22Rv1 (cell line): Measurements from ENCODE around the gene CDCA8.

Experiments used
- ZFX ChIP-seq: fragments of 450-650 bp; IDR thresholded peaks from 2 replicates; pipeline ENCODE4 v1.6.1; 2017; ENCODE audit warnings: antibody characterized with exemption, borderline replicate concordance
- TF ChIP-seq, protein P1 (sequence below): fragments of 450-650 bp; IDR thresholded peaks from 2 replicates; pipeline ENCODE4 v1.5.1; 2017; ENCODE audit warnings: mild to moderate bottlenecking

DNA sequence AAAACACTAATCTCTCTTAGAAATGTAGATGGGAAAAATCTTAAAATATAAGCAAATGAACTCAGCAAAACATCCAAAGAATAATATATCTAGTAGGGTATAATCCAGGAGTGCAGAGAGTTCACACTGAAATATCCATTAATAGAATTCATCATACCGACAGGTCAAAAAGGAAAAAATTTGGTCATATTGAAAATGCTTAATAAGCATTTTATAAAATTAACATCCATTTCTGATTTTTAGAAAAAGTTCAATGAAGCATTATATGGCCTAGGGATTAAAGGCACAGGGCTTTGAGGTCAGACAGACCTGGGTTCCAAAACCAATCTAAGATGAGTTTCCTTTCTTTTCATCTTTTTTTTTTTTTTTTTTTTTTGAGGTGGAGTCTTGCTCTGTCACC is 56.2 kb downstream of the CDCA8 start:
- TF ChIP-seq, protein P1, sequence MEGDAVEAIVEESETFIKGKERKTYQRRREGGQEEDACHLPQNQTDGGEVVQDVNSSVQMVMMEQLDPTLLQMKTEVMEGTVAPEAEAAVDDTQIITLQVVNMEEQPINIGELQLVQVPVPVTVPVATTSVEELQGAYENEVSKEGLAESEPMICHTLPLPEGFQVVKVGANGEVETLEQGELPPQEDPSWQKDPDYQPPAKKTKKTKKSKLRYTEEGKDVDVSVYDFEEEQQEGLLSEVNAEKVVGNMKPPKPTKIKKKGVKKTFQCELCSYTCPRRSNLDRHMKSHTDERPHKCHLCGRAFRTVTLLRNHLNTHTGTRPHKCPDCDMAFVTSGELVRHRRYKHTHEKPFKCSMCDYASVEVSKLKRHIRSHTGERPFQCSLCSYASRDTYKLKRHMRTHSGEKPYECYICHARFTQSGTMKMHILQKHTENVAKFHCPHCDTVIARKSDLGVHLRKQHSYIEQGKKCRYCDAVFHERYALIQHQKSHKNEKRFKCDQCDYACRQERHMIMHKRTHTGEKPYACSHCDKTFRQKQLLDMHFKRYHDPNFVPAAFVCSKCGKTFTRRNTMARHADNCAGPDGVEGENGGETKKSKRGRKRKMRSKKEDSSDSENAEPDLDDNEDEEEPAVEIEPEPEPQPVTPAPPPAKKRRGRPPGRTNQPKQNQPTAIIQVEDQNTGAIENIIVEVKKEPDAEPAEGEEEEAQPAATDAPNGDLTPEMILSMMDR = no peak
- TF ChIP-seq ZFX = no peak
